Measurements from ENCODE around the gene NUP98. TPM values are rescaled to one million over a fixed set of nuclear protein-coding genes. Genes with fewer than 3 reads are reported as not detected.

Gene NUP98
- total and polyA plus RNA-seq, 2 of the 13 experiments (the other 11 are each of a cell fraction or from before 2014, with no cell fraction given), result 76.6 to 85.3 TPM

- intact Hi-C loops (cut with micrococcal nuclease; ENCODE audit: unreplicated experiment), result no loop called here
- ChIA-PET POLR2A (interaction anchor here (1.8 kb wide), 1 partner anchor 12 kb away, joined by 5 read pairs; the partner anchor contains the start of gene PGAP2), CTCF (ENCODE audit: low intra/inter-chr PET ratio, low total read pairs) (no interaction called here)
- peak overlapping the region; percentile 97 for H3K9ac ChIP-seq (ENCODE audit: insufficient read depth, low read depth, low read length)
- peak overlapping the region; percentile 88 for H3K27ac ChIP-seq (ENCODE audit: extremely low read length, insufficient read depth, low read length)
- peak; percentile 27 for DNase-seq (ENCODE audit: low spot score)
- H3K79me2 ChIP-seq (ENCODE audit: insufficient read depth, low read length), result peaks cover 51% of the 10 kb centered on the region
- no peak for FAIRE-seq
- peak overlapping the region; percentile 87 to 98 (median 96) for H3K4me3 ChIP-seq (replicated peaks in 1 of 3; ENCODE audit: insufficient read depth in 1 of 3, low read depth in 2 of 3, low read length in 3 of 3)
- H4K20me1 ChIP-seq (ENCODE audit: insufficient read depth, low read length), result peaks cover 18% of the 10 kb centered on the region
- H3K9me3 ChIP-seq (ENCODE audit: low read length), result no peaks in the 10 kb centered on the region
- in situ Hi-C loops (cut with HindIII; ENCODE audit: extremely low pct_ligation_motif_present, low pct_unique_long_range_greater_than_20kb), result no loop called here
- ATAC-seq, result peak; percentile 72
- H3K27me3 ChIP-seq (ENCODE audit: control insufficient read depth in 1 of 2, insufficient read depth in 2 of 2, low read length in 2 of 2), result no peaks in the 10 kb centered on the region; a peak in 1 of 5 replicates
- 0% methylated on average over 10 of the region's 26 CpGs for WGBS (ENCODE audit: low lambda C conversion rate)
- H3K4me1 ChIP-seq (ENCODE audit: insufficient read depth, low read length), result peaks cover 33% of the 10 kb centered on the region
- H3K4me2 ChIP-seq (ENCODE audit: low read depth, low read length), result peak overlapping the region; percentile 85
- no peak overlapping the region for H2AFZ ChIP-seq (ENCODE audit: low read length)
- peaks cover 3 to 16% of the 10 kb centered on the region in 2 experiments; a peak in 4 of 5 replicates for H3K36me3 ChIP-seq (replicated peaks in 1 of 2; ENCODE audit: control insufficient read depth in 1 of 2, insufficient read depth in 2 of 2, low read length in 2 of 2)
- BruUV-seq (replicated peaks), result no TSS peak
- TF ChIP-seq TGIF2 (CRISPR knock-in tag; IDR thresholded peaks at IDR 0.05), result no peak
- TF ChIP-seq HNRNPK (IDR thresholded peaks at IDR 0.05; ENCODE audit: low read depth, low read length, poor library complexity, severe bottlenecking), result no peak
- TF ChIP-seq FOXO4 (CRISPR knock-in tag; conservative IDR thresholded peaks at IDR 0.05), result no peak
- 0 out of 2 replicates have a peak, but pooled peaks have one; percentile 48 for TF ChIP-seq ZNF816 (CRISPR knock-in tag; IDR thresholded peaks at IDR 0.05; ENCODE audit: borderline replicate concordance)
- TF ChIP-seq LCORL (IDR thresholded peaks at IDR 0.05), result no peak
- peak; percentile 22; the same call in 1 of the 2 replicates for TF ChIP-seq LCORL (CRISPR knock-in tag; IDR thresholded peaks at IDR 0.05)
- 0 out of 2 replicates have a peak, but pooled peaks have one; percentile 39 for TF ChIP-seq ZNF879 (CRISPR knock-in tag; IDR thresholded peaks at IDR 0.05)
- no peak for TF ChIP-seq ZNF101 (CRISPR knock-in tag; IDR thresholded peaks at IDR 0.05; ENCODE audit: borderline replicate concordance, low read depth)
- TF ChIP-seq ZNF432 (CRISPR knock-in tag; IDR thresholded peaks at IDR 0.05; ENCODE audit: borderline replicate concordance), result peak; percentile 57; the same call in 1 of the 2 replicates
- 0 out of 2 replicates have a peak, but pooled peaks have one; percentile 34 for TF ChIP-seq RNF2 (conservative IDR thresholded peaks at IDR 0.05; ENCODE audit: low read depth)
- no peak for TF ChIP-seq ZNF746 (CRISPR knock-in tag; IDR thresholded peaks at IDR 0.05)
- TF ChIP-seq ZNF850 (CRISPR knock-in tag; conservative IDR thresholded peaks at IDR 0.05), result 0 out of 2 replicates have a peak, but pooled peaks have one; percentile 32
- peak; percentile 69 for TF ChIP-seq ZNF770 (CRISPR knock-in tag; IDR thresholded peaks at IDR 0.05)
- no peak for TF ChIP-seq MXD1 (CRISPR knock-in tag; IDR thresholded peaks at IDR 0.05)
- no peak for TF ChIP-seq JARID2 (CRISPR knock-in tag; IDR thresholded peaks at IDR 0.05; ENCODE audit: insufficient replicate concordance)
- TF ChIP-seq ZNF562 (CRISPR knock-in tag; IDR thresholded peaks at IDR 0.05; ENCODE audit: borderline replicate concordance), result no peak
- TF ChIP-seq ZBTB26 (CRISPR knock-in tag; IDR thresholded peaks at IDR 0.05; ENCODE audit: borderline replicate concordance), result no peak
- no peak for TF ChIP-seq ZNF703 (CRISPR knock-in tag; IDR thresholded peaks at IDR 0.05; ENCODE audit: borderline replicate concordance)
Observed at GRCh38 chr11:3796801-3797328, 489 bp downstream of the NUP98 start.
